Sigmoid colon (tissue), 3 donors: ENCODE data around the gene CEND1.

Experiments used
- POLR2A ChIP-seq, 2 donors: fragments of 450-650 bp; IDR thresholded peaks; one replicate each; pipeline ENCODE4 v1.6.1; 2016; ENCODE audit warnings: antibody characterized with exemption in 2 of 2, mild to moderate bottlenecking in 2 of 2, moderate library complexity in 2 of 2
- TF ChIP-seq, protein P1 (sequence below), 4 experiments: fragments of 450-650 bp in 3 of 4; fragments of 200-600 bp in 1 of 4; IDR thresholded peaks; one replicate each; pipeline ENCODE4 v1.5.1; 2016 to 2019; ENCODE audit warnings: antibody characterized with exemption in 4 of 4, mild to moderate bottlenecking in 3 of 4, moderate library complexity in 2 of 4

DNA sequence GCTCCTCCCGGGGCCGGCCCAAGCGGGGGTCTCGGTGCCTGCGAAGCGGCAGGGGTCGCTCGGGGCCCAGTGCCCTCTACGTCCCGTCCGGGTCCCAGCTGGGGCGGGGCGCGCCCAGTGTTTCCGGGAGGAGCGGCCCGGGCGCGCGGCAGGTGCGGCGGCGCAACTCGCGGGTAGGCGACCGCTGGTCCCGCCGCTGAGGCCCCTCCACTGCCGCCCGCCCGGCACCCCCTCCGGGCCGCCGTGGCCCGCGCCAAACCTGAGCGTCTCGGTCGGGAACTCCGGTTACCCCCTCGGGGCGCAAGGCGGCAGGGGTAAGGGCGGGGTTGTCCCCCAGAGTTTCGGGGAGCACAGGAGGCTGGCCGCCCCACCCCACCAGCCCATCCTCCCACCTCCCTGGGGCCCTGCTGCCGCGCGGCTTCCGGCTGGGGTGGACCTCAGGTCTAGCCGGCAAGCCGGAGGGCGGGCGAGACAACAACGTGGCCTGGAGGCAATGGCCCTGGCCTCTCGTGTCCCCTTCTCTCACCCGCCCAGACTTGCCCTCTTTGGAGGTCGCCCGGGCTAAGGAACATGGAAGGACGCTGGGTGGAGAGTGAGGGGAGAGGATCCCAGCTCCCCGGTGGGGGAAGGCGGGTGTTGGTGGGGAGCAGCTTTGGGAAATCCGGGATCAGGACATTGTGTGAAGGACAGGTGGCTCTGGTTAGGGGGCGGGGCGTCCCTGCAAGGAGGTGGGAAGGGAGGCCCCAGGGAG, 37.4 kb upstream of the CEND1 start:
- no peak for TF ChIP-seq POLR2A (IDR thresholded peaks at IDR 0.05)
- TF ChIP-seq, protein P1, sequence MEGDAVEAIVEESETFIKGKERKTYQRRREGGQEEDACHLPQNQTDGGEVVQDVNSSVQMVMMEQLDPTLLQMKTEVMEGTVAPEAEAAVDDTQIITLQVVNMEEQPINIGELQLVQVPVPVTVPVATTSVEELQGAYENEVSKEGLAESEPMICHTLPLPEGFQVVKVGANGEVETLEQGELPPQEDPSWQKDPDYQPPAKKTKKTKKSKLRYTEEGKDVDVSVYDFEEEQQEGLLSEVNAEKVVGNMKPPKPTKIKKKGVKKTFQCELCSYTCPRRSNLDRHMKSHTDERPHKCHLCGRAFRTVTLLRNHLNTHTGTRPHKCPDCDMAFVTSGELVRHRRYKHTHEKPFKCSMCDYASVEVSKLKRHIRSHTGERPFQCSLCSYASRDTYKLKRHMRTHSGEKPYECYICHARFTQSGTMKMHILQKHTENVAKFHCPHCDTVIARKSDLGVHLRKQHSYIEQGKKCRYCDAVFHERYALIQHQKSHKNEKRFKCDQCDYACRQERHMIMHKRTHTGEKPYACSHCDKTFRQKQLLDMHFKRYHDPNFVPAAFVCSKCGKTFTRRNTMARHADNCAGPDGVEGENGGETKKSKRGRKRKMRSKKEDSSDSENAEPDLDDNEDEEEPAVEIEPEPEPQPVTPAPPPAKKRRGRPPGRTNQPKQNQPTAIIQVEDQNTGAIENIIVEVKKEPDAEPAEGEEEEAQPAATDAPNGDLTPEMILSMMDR (IDR thresholded peaks at IDR 0.05) = no peak
